HCT116 (cell line): Measurements from ENCODE around the gene VAV1. TPM values are rescaled to one million over a fixed set of nuclear protein-coding genes. Genes with fewer than 3 reads are reported as not detected.

Source experiments
- ATAC-seq: fragments of 200-7000 bp; cut with Tn5 transposase; 2 replicates; pipeline ENCODE4 v1.9.1; 2020; ENCODE audit warnings: mild to moderate bottlenecking, moderate library complexity
- BruUV-seq: library from RNA; stranded (reverse); fragments of 400-500 nt; replicated peaks from 2 replicates; lab custom pipeline; 2021; lab: Mats Ljungman, UMichigan
- CTCF ChIA-PET: fragments of 300-600 bp; sonication (Branson Sonifier 250); formaldehyde crosslinking; loops from one replicate; lab custom pipeline; 2021; ENCODE audit warnings: antibody characterized with exemption; lab: Charles Lee
- POLR2A ChIA-PET: fragments of 300-600, 350-600 bp; sonication (Branson Sonifier 250); formaldehyde crosslinking; loops from one replicate; lab custom pipeline; 2021; ENCODE audit warnings: antibody characterized with exemption; lab: Charles Lee
- RAD21 ChIA-PET, 2 experiments: fragments of 300-600 bp; sonication (Branson Sonifier 250); formaldehyde crosslinking; loops; one replicate each; lab custom pipeline; 2023; ENCODE audit warnings: low total read pairs in 2 of 2; ENCODE audit not compliant: uncharacterized antibody in 2 of 2, unreplicated experiment in 2 of 2, low non-redundant PET in 1 of 2; lab: Charles Lee
- DNase-seq: peaks from one replicate; pipeline ENCODE4 v3.0.0-alpha.2; 2010; ENCODE audit warnings: low read depth, low spot score
- H2AFZ ChIP-seq: fragments of 200-600 bp; shearing (Covaris generic), sonication (generic); 2 replicates; pipeline ENCODE4 v1.6.1; 2017; ENCODE audit warnings: low read depth, mixed run types, mixed read lengths, antibody characterized with exemption, low read length; ENCODE audit not compliant: poor library complexity, severe bottlenecking
- H3K27ac ChIP-seq: 2 replicates; pipeline ENCODE4 v1.5.1; 2012; ENCODE audit warnings: low read depth, low read length
- H3K27me3 ChIP-seq: fragments of 200-600 bp; sonication (generic); 2 replicates; pipeline ENCODE4 v1.6.1; 2016; ENCODE audit warnings: mixed run types, low read length, mixed read lengths; ENCODE audit not compliant: insufficient read depth
- H3K36me3 ChIP-seq, 2 experiments: fragments of 200-500 bp in 1 of 2; fragments of 200-600 bp in 1 of 2; sonication (Bioruptor generic) in 1 of 2; sonication (generic) in 1 of 2; 2 replicates each; pipeline versions ENCODE4 v1.5.1 to v1.6.1; 2014 to 2016; ENCODE audit warnings: low read length in 2 of 2, inconsistent platforms in 1 of 2, mixed read lengths in 1 of 2, mixed run types in 1 of 2; ENCODE audit not compliant: insufficient read depth in 2 of 2, control insufficient read depth in 1 of 2
- H3K4me1 ChIP-seq, 2 experiments: fragments of 200-600 bp in 1 of 2; sonication (generic) in 1 of 2; 2 replicates each; pipeline versions ENCODE4 v1.5.1 to v1.6.1; 2012 to 2017; ENCODE audit warnings: low read length in 2 of 2, inconsistent platforms in 1 of 2, mild to moderate bottlenecking in 1 of 2, mixed read lengths in 1 of 2, mixed run types in 1 of 2, moderate library complexity in 1 of 2; ENCODE audit not compliant: insufficient read depth in 2 of 2, control insufficient read depth in 1 of 2
- H3K4me2 ChIP-seq: fragments of 200-600 bp; sonication (generic); 2 replicates; pipeline ENCODE4 v1.6.1; 2017; ENCODE audit warnings: mixed run types, low read length, mixed read lengths
- H3K4me3 ChIP-seq, 2 experiments: fragments of 200-600 bp in 1 of 2; sonication (generic) in 1 of 2; replicated peaks in 1 of 2; 2 replicates each; pipeline ENCODE4 v1.5.1; 2011 to 2016; ENCODE audit warnings: low read length in 2 of 2, control low read depth in 1 of 2, low read depth in 1 of 2, mild to moderate bottlenecking in 1 of 2, mixed read lengths in 1 of 2, mixed run types in 1 of 2
- H3K79me2 ChIP-seq: fragments of 200-600 bp; sonication (generic); 2 replicates; pipeline ENCODE4 v1.6.1; 2017; ENCODE audit warnings: mild to moderate bottlenecking, mixed run types, low read length, moderate library complexity, mixed read lengths; ENCODE audit not compliant: insufficient read depth
- H3K9ac ChIP-seq: fragments of 200-600 bp; sonication (generic); 2 replicates; pipeline ENCODE4 v1.6.1; 2016; ENCODE audit warnings: low read length, mixed read lengths
- H3K9me2 ChIP-seq: fragments of 200-600 bp; sonication (generic), shearing (Covaris generic); 2 replicates; pipeline ENCODE4 v1.6.1; 2017; ENCODE audit warnings: mixed run types, mild to moderate bottlenecking, moderate library complexity; ENCODE audit not compliant: insufficient read depth
- H3K9me3 ChIP-seq, 2 experiments: fragments of 200-500 bp in 1 of 2; fragments of 200-600 bp in 1 of 2; sonication (Bioruptor generic) in 1 of 2; sonication (generic) in 1 of 2; 2 replicates each; pipeline ENCODE4 v1.6.1; 2014 to 2017; ENCODE audit warnings: low read length in 2 of 2, mixed read lengths in 2 of 2, inconsistent platforms in 1 of 2, low read depth in 1 of 2, mild to moderate bottlenecking in 1 of 2, mixed run types in 1 of 2, moderate library complexity in 1 of 2; ENCODE audit not compliant: control insufficient read depth in 1 of 2, insufficient read depth in 1 of 2
- H4K20me1 ChIP-seq: fragments of 200-600 bp; sonication (generic), shearing (Covaris generic); 2 replicates; pipeline ENCODE4 v1.6.1; 2017; ENCODE audit warnings: mixed run types, mild to moderate bottlenecking, moderate library complexity; ENCODE audit not compliant: insufficient read depth
- CBX3 ChIP-seq: IDR thresholded peaks from 2 replicates; pipeline ENCODE4 v1.6.1; 2012; ENCODE audit warnings: low read depth
- EZH2phosphoT487 ChIP-seq: fragments of 200-600 bp; IDR thresholded peaks from 2 replicates; pipeline ENCODE4 v1.6.1; 2018; ENCODE audit warnings: antibody characterized with exemption, borderline replicate concordance
- POLR2A ChIP-seq: IDR thresholded peaks from 2 replicates; pipeline ENCODE4 v1.7.0; 2011; ENCODE audit warnings: borderline replicate concordance; ENCODE audit not compliant: insufficient read depth, insufficient read length; ENCODE audit errors: extremely low read depth
- SP1 ChIP-seq: IDR thresholded peaks from 2 replicates; pipeline ENCODE4 v1.6.1; 2012; ENCODE audit warnings: low read depth
- SRF ChIP-seq: IDR thresholded peaks from 2 replicates; pipeline ENCODE4 v1.6.1; 2012; ENCODE audit warnings: low read depth
- TCF7L2 ChIP-seq: IDR thresholded peaks from 2 replicates; pipeline ENCODE4 v1.7.0; 2011; ENCODE audit warnings: borderline replicate concordance, inconsistent platforms; ENCODE audit not compliant: insufficient read depth, insufficient read length; ENCODE audit errors: extremely low read depth
- ZNF274 ChIP-seq: fragments of 200-500 bp; sonication (Bioruptor generic); IDR thresholded peaks from 2 replicates; pipeline ENCODE4 v1.6.1; 2014; ENCODE audit warnings: mild to moderate bottlenecking, low read depth, low read length, inconsistent platforms
- intact Hi-C: fragments of 100-400 bp; cut with micrococcal nuclease; formaldehyde crosslinking; loops from 2 replicates; pipeline ENCODE4 v1.10.0; 2022
- total RNA-seq: library from RNA; stranded (reverse); gene quantifications from one replicate; pipeline ENCODE4 v1.2.1, GENCODE V29; 2021; ENCODE audit not compliant: unreplicated experiment
- TF ChIP-seq, protein P1 (sequence below), 3 experiments: fragments of 200-600 bp in 1 of 3; sonication (generic) in 1 of 3; IDR thresholded peaks in 2 of 3; conservative IDR thresholded peaks in 1 of 3; 2 replicates each; pipeline ENCODE4 v1.5.1; 2012 to 2017; ENCODE audit warnings: low read depth in 2 of 3, low read length in 2 of 3, antibody characterized with exemption in 1 of 3, borderline replicate concordance in 1 of 3, control low read depth in 1 of 3, mild to moderate bottlenecking in 1 of 3, mixed read lengths in 1 of 3, mixed run types in 1 of 3, moderate library complexity in 1 of 3; ENCODE audit not compliant: insufficient read depth in 1 of 3
- TF ChIP-seq, protein P2 (sequence below): IDR thresholded peaks from 2 replicates; pipeline ENCODE4 v1.6.1; 2012

The VAV1 gene
- total RNA-seq, 1 experiment from 2014 or later: 20.6 TPM

GRCh38 chr19:6847828-6848200 is 75.3 kb downstream of the VAV1 start:
- no TSS peak for BruUV-seq
- Histone ChIP-seq H3K4me1 (no peaks in the 10 kb centered on the region), H3K9me2 (no peaks in the 10 kb centered on the region), H3K4me3 (no peak overlapping the region), H2AFZ (no peak overlapping the region), H3K27me3 (no peaks in the 10 kb centered on the region), H3K9ac (no peak overlapping the region), H3K9me3 (no peaks in the 10 kb centered on the region), H4K20me1 (no peaks in the 10 kb centered on the region), H3K4me2 (no peak overlapping the region), H3K36me3 (0 out of 4 replicates have a peak, but pooled peaks cover 0 to 5% of the 10 kb centered on the region in 2 experiments), H3K27ac (no peak overlapping the region), H3K79me2 (no peaks in the 10 kb centered on the region)
- ChIA-PET CTCF (no interaction called here), POLR2A (no interaction called here), RAD21 (no interaction called here)
- DNase-seq (no peak), ATAC-seq (no peak)
- intact Hi-C loops: no loop called here
- no peak for TF ChIP-seq SRF
- TF ChIP-seq, protein P1, sequence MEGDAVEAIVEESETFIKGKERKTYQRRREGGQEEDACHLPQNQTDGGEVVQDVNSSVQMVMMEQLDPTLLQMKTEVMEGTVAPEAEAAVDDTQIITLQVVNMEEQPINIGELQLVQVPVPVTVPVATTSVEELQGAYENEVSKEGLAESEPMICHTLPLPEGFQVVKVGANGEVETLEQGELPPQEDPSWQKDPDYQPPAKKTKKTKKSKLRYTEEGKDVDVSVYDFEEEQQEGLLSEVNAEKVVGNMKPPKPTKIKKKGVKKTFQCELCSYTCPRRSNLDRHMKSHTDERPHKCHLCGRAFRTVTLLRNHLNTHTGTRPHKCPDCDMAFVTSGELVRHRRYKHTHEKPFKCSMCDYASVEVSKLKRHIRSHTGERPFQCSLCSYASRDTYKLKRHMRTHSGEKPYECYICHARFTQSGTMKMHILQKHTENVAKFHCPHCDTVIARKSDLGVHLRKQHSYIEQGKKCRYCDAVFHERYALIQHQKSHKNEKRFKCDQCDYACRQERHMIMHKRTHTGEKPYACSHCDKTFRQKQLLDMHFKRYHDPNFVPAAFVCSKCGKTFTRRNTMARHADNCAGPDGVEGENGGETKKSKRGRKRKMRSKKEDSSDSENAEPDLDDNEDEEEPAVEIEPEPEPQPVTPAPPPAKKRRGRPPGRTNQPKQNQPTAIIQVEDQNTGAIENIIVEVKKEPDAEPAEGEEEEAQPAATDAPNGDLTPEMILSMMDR (IDR thresholded peaks at IDR 0.05 in 2 of 3, conservative IDR thresholded peaks at IDR 0.05 in 1 of 3; ENCODE audit: borderline replicate concordance in 1 of 3, insufficient read depth in 1 of 3, low read depth in 2 of 3, low read length in 2 of 3): no peak
- TF ChIP-seq SP1: no peak
- TF ChIP-seq, protein P2, sequence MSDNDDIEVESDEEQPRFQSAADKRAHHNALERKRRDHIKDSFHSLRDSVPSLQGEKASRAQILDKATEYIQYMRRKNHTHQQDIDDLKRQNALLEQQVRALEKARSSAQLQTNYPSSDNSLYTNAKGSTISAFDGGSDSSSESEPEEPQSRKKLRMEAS: no peak
- no peak for TF ChIP-seq EZH2phosphoT487
- TF ChIP-seq TCF7L2: no peak
- no peak for TF ChIP-seq ZNF274
- no peak for TF ChIP-seq CBX3
- no peak for TF ChIP-seq POLR2A
